Activated CD8-positive, alpha-beta T cell treated with anti-CD3 and anti-CD28 coated beads, Interleukin-2, amount 10 ng/mL, durations not matched to agents 7 days and 5 days (primary cell): Measurements from ENCODE around the gene CDH22. TPM values are rescaled to one million over a fixed set of nuclear protein-coding genes. Genes with fewer than 3 reads are reported as not detected.

Experiments used
- ATAC-seq: fragments of 150-1000 bp; cut with Tn5 transposase; one replicate; pipeline ENCODE4 v1.10.0; 2021; ENCODE audit warnings: moderate library complexity
- CTCF ChIA-PET: fragments of 350-600 bp; sonication (Branson Sonifier 250); formaldehyde crosslinking; loops from one replicate; lab custom pipeline; 2021; ENCODE audit warnings: antibody characterized with exemption; lab: Charles Lee
- POLR2A ChIA-PET: fragments of 350-600 bp; sonication (Branson Sonifier 250); formaldehyde crosslinking; loops from one replicate; lab custom pipeline; 2021; ENCODE audit warnings: antibody characterized with exemption; lab: Charles Lee
- DNase-seq: peaks from one replicate; pipeline ENCODE4 v3.0.0-alpha.2; 2020
- H3K27ac Mint-ChIP-seq: one replicate; pipeline ENCODE4 v1.8.0; 2021; ENCODE audit warnings: mild to moderate bottlenecking, mixed read lengths
- H3K27me3 Mint-ChIP-seq: one replicate; pipeline ENCODE4 v1.8.0; 2021; ENCODE audit warnings: low read depth, mixed read lengths
- H3K36me3 Mint-ChIP-seq: one replicate; pipeline ENCODE4 v1.8.0; 2021; ENCODE audit warnings: low read depth, mixed read lengths
- H3K4me1 Mint-ChIP-seq: one replicate; pipeline ENCODE4 v1.8.0; 2021; ENCODE audit warnings: low read depth, mixed read lengths
- H3K4me3 Mint-ChIP-seq: one replicate; pipeline ENCODE4 v1.8.0; 2021; ENCODE audit warnings: mild to moderate bottlenecking, mixed read lengths
- H3K9me3 Mint-ChIP-seq: one replicate; pipeline ENCODE4 v1.8.0; 2022; ENCODE audit warnings: mixed read lengths; ENCODE audit not compliant: insufficient read depth
- total RNA-seq, 2 experiments: library from RNA; stranded (reverse); gene quantifications; one replicate each; pipeline ENCODE4 v1.2.3, GENCODE V29; 2021

Gene CDH22
- total RNA-seq, 2 experiments from 2014 or later, result not detected

- CTCF ChIA-PET, result interaction anchor here (0.6 kb wide), 1 partner anchor 38 kb away, joined by 3 read pairs; no protein-coding TSS in a partner anchor
- no peak for ATAC-seq
- Mint-ChIP-seq H3K9me3 (no peaks in the 10 kb centered on the region), H3K27me3 (peaks cover 28% of the 10 kb centered on the region), H3K4me1 (peaks cover 8% of the 10 kb centered on the region), H3K27ac (no peak overlapping the region), H3K4me3 (no peak overlapping the region), H3K36me3 (peaks cover 4% of the 10 kb centered on the region)
- POLR2A ChIA-PET, result interaction anchor here (1.2 kb wide), 1 partner anchor 22 kb away, joined by 3 read pairs; no protein-coding TSS in a partner anchor
- DNase-seq, result no peak
Measured at GRCh38 chr20:46342451-46343347, 34.4 kb upstream of the CDH22 start.

GRCh38 chr20:46342010-46342378, 33.7 kb upstream of the CDH22 start:
- peaks cover 28% of the 10 kb centered on the region for H3K27me3 Mint-ChIP-seq
- peaks cover 8% of the 10 kb centered on the region for H3K4me1 Mint-ChIP-seq
- no peak overlapping the region for H3K4me3 Mint-ChIP-seq
- CTCF ChIA-PET, result interaction anchor here (0.7 kb wide), 1 partner anchor 65 kb away, joined by 3 read pairs; the partner anchor contains the start of gene ELMO2
- no peak for DNase-seq
- no peaks in the 10 kb centered on the region for H3K9me3 Mint-ChIP-seq
- POLR2A ChIA-PET, result no interaction called here
- no peak overlapping the region for H3K27ac Mint-ChIP-seq
- no peak for ATAC-seq
- peaks cover 4% of the 10 kb centered on the region for H3K36me3 Mint-ChIP-seq

GRCh38 chr20:46341074-46342009, 33.0 kb upstream of the CDH22 start:
- POLR2A ChIA-PET, result no interaction called here
- no peaks in the 10 kb centered on the region for H3K9me3 Mint-ChIP-seq
- no peak overlapping the region for H3K27ac Mint-ChIP-seq
- H3K4me1 Mint-ChIP-seq, result peaks cover 8% of the 10 kb centered on the region
- no peak overlapping the region for H3K4me3 Mint-ChIP-seq
- DNase-seq, result no peak
- CTCF ChIA-PET, result interaction anchor here (0.7 to 1.4 kb wide), 2 partner anchors 8 to 65 kb away, joined by 3 to 5 read pairs; partner anchors contain the start of gene ELMO2
- peaks cover 4% of the 10 kb centered on the region for H3K36me3 Mint-ChIP-seq
- no peak for ATAC-seq
- peaks cover 28% of the 10 kb centered on the region for H3K27me3 Mint-ChIP-seq

DNA sequence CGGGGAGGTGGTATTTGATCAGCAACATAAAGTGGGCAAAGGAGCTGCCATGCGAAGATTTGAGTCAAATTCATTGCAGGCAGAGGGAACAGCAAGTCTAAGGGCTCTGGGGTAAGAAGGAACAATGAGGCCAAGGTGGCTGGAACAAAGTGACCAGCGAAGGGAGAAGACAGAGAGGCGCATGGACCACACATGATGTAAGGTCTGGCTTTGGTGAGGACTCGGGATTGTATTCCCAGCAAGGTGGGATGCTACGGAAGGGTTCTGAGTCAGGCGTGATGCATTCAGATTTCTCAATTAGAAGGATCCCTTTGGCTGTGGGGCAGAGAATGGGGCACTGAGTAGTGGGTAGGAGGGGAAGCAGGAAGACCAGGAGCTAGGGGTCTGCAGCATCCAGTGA, 30.7 kb upstream of the CDH22 start:
- no peak for DNase-seq
- no peaks in the 10 kb centered on the region for H3K36me3 Mint-ChIP-seq
- no peaks in the 10 kb centered on the region for H3K9me3 Mint-ChIP-seq
- H3K4me3 Mint-ChIP-seq, result no peak overlapping the region
- no peak for ATAC-seq
- CTCF ChIA-PET, result interaction anchor here (0.8 to 1.0 kb wide), 2 partner anchors 10 to 32 kb away, joined by 3 to 4 read pairs; no protein-coding TSS in a partner anchor
- H3K27ac Mint-ChIP-seq, result no peak overlapping the region
- peaks cover 4% of the 10 kb centered on the region for H3K4me1 Mint-ChIP-seq
- POLR2A ChIA-PET, result interaction anchor here (0.8 kb wide), 1 partner anchor 25 kb away, joined by 4 read pairs; no protein-coding TSS in a partner anchor
- peaks cover 29% of the 10 kb centered on the region for H3K27me3 Mint-ChIP-seq

GRCh38 chr20:46336735-46337134, 28.4 kb upstream of the CDH22 start:
- no peak overlapping the region for H3K27ac Mint-ChIP-seq
- H3K27me3 Mint-ChIP-seq, result peaks cover 18% of the 10 kb centered on the region
- ChIA-PET CTCF (interaction anchor here (1.1 kb wide), 1 partner anchor 13 kb away, joined by 3 read pairs; no protein-coding TSS in a partner anchor), POLR2A (no interaction called here)
- no peaks in the 10 kb centered on the region for H3K9me3 Mint-ChIP-seq
- H3K36me3 Mint-ChIP-seq, result no peaks in the 10 kb centered on the region
- H3K4me3 Mint-ChIP-seq, result no peak overlapping the region
- DNase-seq, result no peak
- no peak for ATAC-seq
- no peaks in the 10 kb centered on the region for H3K4me1 Mint-ChIP-seq

GRCh38 chr20:46334303-46334904, 26.1 kb upstream of the CDH22 start:
- Mint-ChIP-seq H3K27ac (no peak overlapping the region), H3K9me3 (no peaks in the 10 kb centered on the region), H3K4me1 (no peaks in the 10 kb centered on the region), H3K4me3 (no peak overlapping the region), H3K27me3 (peaks cover 18% of the 10 kb centered on the region), H3K36me3 (no peaks in the 10 kb centered on the region)
- ChIA-PET POLR2A (no interaction called here), CTCF (interaction anchor here (1.5 kb wide), 1 partner anchor 28 kb away, joined by 3 read pairs; no protein-coding TSS in a partner anchor)
- ATAC-seq (no peak), DNase-seq (no peak)

GRCh38 chr20:46333161-46333991, 25.1 kb upstream of the CDH22 start:
- no peak overlapping the region for H3K27ac Mint-ChIP-seq
- ChIA-PET CTCF (interaction anchor here (1.5 kb wide), 1 partner anchor 27 kb away, joined by 3 read pairs; no protein-coding TSS in a partner anchor), POLR2A (interaction anchor here (0.6 to 1.2 kb wide), 2 partner anchors 31 to 51 kb away, joined by 3 read pairs; no protein-coding TSS in a partner anchor)
- H3K4me1 Mint-ChIP-seq, result no peaks in the 10 kb centered on the region
- H3K27me3 Mint-ChIP-seq, result peaks cover 13% of the 10 kb centered on the region
- H3K4me3 Mint-ChIP-seq, result no peak overlapping the region
- DNase-seq, result no peak
- ATAC-seq, result no peak
- no peaks in the 10 kb centered on the region for H3K36me3 Mint-ChIP-seq
- no peaks in the 10 kb centered on the region for H3K9me3 Mint-ChIP-seq

GRCh38 chr20:46332373-46333160, 24.3 kb upstream of the CDH22 start:
- no peak overlapping the region for H3K27ac Mint-ChIP-seq
- CTCF ChIA-PET, result no interaction called here
- POLR2A ChIA-PET, result interaction anchor here (0.6 to 1.2 kb wide), 2 partner anchors 32 to 52 kb away, joined by 3 read pairs; no protein-coding TSS in a partner anchor

DNA sequence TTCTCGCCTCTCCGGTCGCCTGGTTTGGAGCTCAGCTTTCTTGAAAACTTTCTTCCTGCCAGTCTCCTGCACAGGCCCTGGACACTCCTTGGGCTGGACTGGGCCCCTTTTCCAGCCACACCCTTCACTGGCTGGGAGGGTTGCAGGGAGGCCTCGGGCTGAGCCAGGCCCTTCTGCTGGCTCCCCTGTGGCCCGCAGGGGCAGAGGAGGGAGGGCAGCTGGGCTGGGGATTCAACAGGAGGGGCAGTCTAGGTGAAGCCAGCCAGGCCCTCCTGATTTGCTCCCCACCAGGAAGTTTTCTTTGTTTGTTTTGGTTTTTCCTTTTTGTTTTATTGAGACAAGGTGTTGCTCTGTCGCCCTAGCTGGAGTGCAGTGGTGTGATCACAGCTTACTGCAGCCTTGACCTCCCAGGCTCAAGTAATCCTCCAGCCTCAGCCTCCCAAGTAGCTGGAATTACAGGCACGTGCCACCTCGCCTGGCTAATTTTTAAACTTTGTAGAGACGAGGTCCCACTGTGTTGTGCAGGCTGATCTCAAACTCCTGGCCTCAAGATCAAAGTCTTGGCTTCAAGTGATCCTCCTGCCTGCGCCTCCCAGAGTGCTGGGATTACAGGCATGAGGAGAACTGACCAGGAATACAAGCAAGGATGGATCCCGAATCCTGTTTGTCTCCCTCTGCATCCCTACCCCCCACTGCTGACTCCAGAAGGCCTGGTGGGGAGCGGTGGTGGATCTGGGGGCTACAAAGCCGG, 23.5 kb upstream of the CDH22 start:
- ATAC-seq (no peak), DNase-seq (no peak)
- Mint-ChIP-seq H3K4me1 (no peaks in the 10 kb centered on the region), H3K36me3 (no peaks in the 10 kb centered on the region), H3K4me3 (no peak overlapping the region), H3K27ac (no peak overlapping the region), H3K27me3 (peaks cover 13% of the 10 kb centered on the region), H3K9me3 (no peaks in the 10 kb centered on the region)
- ChIA-PET POLR2A (no interaction called here), CTCF (no interaction called here)

More at GRCh38 chr20:46332373-46333160, 24.3 kb upstream of the CDH22 start:
- Mint-ChIP-seq H3K27me3 (peaks cover 13% of the 10 kb centered on the region), H3K9me3 (no peaks in the 10 kb centered on the region), H3K36me3 (no peaks in the 10 kb centered on the region), H3K4me1 (no peaks in the 10 kb centered on the region), H3K4me3 (no peak overlapping the region)
- DNase-seq (no peak), ATAC-seq (no peak)
